HG03571 (cell line): Measurements from ENCODE around the gene WDR45.

Source experiments
- ATAC-seq: cut with Tn5 transposase; IDR thresholded peaks from one replicate; pipeline ENCODE4 v1.9.1; 2021; ENCODE audit not compliant: unreplicated experiment

WDR45 gene

GRCh38 chrX:49075347-49075746, 4.3 kb downstream of the WDR45 start:
- no peak for ATAC-seq

DNA sequence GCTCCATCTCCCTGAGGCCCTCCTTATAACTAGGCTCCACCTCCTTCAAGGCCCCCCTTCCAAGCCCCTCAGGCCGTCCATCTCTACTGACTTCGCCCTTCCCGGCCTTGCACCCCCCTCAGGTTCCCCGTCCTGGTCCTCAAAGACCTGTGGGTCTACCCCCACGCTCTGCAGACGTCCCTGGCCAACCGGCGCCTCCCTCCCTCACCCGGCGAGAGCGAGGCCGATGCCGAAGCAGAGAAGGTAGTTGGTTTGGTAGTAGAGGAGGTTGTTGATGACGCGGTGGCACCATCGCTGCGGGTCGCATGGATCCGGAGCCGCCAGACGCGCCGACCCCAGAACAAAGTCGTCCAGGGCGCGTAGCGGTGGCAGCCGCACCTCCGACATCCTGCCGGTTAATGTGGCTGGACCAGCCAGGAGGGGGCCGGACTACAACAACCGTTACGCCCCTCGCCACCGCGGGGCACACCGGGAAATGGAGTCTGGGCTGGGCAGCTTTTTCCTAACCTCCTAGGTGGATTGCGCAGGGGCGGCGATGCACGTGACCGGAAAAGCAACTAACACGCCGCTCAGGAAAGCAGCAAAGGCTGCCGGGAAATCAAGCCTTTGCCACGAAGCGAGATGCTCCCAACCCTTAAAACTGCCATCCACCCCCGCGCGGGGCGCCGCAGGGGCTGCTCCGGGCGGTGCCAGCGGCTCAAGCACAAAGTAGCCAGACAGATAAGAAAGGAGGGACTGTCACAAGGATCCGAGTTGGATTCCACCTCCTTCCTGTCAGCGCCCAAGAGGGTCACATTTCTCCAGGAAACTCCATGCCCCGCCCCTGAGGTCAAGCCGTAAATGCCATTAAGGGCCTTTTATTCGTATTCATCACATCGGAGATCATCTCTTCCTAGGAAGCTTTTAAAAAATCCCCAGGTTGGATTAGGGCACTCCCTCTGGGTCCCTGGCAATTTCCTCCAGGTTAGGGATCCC, 5.8 kb downstream of the WDR45 start, which contains the start of gene PRAF2:
Gene PRAF2 (minus strand): TSS at position 402 of the 975 bp plus-strand sequence. CDS start 15 bp downstream, at position 387.
- ATAC-seq = no peak

DNA sequence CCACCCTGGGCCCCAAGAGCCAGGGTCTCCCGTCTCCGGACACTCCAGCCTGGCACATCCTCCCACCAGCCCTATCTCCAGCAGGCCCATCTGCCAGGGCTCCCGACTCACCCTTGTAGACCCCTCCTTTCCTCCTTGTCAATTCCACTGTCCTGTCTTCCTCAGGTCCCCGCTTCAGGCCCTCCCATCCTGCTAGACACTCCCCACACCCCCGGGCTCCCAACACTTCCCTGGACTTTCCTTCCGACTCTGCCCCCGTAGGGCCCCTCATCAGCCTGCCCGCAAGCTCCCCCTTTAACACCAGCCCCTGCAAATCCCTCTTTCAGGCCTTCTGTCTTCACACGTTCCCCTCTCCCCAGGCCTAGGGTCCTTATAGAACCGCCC, 7.0 kb downstream of the WDR45 start:
- ATAC-seq = no peak

DNA sequence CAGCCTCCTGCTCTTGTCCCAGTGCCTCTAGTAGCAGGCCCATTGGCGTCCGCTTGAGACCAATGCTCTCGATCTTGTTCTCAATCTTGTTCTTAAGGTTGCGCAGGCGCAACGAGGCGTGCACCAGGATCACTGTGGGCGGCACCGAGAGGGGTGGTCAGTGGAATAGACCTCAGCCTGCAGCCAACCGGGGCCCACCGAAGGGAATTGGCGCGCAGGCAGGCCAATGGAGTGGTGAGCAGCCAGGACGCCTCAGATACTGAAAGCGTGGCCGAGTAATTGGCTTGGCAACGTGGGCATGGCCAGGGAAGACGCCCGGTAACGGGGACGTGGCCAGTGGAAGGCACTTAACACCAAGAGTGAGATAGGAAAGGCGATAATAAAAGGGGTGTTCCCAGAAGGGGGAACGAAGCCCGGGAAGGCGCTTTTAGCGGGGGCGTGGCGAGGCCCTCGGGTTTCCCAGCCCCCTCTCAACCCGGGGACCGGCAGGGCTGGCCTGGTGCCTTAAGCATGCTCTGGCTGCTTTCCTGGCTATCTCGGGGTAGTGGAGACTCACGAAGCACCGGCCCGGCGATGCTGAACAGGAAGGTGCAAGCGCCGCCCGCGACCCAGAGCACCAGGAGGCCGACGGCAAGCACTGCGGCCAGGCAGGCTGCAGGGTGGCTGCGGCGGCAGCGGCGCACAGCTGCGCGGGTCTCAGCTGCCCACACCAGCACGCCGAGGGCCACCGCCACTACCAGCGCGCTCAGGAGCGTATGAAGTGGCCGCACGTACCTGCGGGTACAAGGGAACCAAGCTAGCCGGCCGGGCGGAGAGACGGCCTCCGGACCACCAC, 7.6 kb downstream of the WDR45 start:
- no peak for ATAC-seq

GRCh38 chrX:49070988-49071387, 8.7 kb downstream of the WDR45 start:
- ATAC-seq = no peak

DNA sequence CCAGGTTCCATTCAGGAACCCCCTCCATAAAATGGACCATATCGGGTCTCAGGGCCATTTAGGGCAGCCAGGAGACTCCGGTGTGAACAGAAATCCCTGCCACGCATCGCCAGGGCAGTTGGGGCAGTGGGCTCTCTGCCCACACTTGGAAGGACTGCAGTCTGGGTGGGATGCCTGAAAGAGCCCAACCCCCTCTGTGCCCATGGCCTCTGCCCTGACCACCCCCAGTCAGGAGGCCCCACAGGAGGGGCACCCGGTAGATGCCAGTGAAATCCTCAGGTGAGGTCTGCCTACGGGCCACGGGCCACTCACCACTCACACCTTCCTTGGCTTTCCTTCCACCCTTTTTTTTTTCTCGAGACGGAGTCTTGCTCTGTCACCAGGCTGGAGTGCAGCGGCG, 10.6 kb downstream of the WDR45 start:
- ATAC-seq = no peak

GRCh38 chrX:49067285-49068120, 12.2 kb downstream of the WDR45 start:
- ATAC-seq = no peak

DNA sequence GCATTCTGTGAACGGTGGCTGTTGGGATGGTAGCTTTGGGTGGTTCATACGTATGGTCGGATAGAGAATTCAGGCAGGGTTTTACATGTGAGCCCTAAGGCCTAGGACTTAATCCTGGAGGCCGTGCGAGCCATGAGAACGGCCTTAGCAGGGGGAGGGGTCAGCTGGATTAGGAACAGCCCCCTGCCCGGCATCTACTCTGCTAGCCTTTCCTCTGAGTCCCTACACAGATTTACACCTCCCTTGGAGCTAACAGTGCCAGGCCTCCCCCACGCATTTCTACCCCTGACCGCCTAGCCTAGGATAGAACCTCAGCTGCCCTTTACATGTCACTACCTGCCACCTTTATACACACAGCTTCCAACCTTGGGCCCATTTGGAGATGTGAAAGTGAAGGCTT, 13.0 kb downstream of the WDR45 start:
- ATAC-seq = no peak

- ATAC-seq = no peak
Observed at GRCh38 chrX:49066278-49066677, 13.4 kb downstream of the WDR45 start.

- no peak for ATAC-seq
Observed at GRCh38 chrX:49064735-49065134, 15.0 kb downstream of the WDR45 start.

DNA sequence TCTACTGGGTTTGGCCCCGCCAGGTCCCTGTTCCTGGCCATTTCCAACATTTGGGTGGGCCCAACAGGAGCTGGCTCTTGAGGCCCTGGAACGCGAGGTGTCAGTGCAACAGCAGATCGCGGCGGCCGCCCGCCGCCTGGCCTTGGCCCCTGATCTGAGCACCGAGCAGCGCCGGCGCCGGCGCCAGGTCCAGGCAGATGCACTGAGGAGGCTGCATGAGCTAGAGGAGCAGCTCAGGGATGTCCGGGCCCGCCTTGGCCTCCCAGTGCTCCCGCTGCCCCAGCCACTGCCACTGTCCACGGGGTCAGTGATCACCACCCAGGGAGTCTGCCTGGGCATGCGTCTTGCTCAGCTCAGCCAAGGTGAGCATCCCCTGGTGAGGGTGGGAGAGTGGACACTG, 15.4 kb downstream of the WDR45 start:
- ATAC-seq = no peak

- ATAC-seq = no peak
Observed at GRCh38 chrX:49063715-49064114, 16.0 kb downstream of the WDR45 start.

GRCh38 chrX:49061916-49062315, 17.8 kb downstream of the WDR45 start:
- no peak for ATAC-seq

- no peak for ATAC-seq
Observed at GRCh38 chrX:49061490-49061889, 18.2 kb downstream of the WDR45 start.

DNA sequence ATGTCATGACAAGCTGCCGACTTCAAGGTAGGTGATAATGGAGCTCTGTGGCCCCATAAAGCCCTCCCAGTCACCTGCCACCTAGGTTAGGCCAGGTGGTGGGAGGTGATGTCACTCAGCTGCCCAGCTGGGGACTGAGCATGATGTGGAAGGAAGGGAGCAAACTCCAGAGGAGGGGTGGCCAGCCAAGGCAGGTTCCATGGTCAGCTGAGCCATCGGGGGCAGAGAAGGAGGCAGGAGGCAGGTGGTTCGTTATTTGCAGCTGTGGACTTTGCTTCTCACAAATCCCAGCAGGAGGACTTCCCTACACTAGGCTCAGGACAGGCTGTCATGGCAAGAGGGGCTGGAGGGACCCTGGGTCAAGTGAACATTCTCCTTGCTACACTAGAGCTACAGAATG, 18.8 kb downstream of the WDR45 start:
- no peak for ATAC-seq

DNA sequence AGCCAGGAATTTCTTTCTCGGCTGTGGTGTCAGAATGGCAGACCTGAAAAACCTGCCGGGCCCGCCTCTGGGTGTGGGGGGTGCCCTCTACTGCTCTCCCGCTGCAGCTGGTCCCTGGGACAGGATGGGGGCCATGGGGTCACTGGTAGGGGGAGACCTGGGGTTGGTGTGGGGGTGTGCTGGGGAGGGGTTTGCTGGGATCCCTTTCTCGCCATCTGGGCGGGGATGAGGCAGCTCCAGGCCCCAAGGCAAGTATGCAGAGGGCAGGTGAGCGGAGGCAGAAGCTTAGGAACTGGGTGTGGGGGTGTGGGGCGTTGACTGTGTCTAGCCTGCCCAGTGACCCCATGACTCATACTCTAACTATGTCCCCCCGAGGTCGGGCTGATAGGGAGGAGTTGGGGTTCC, 20.0 kb downstream of the WDR45 start:
- no peak for ATAC-seq

GRCh38 chrX:49059201-49059600, 20.5 kb downstream of the WDR45 start:
- no peak for ATAC-seq

- no peak for ATAC-seq
Observed at GRCh38 chrX:49058794-49059193, 20.9 kb downstream of the WDR45 start, which contains the start of gene CCDC120. Gene CCDC120, plus strand, starts transcription at chrX:49058999. Its CDS starts 3,043 bp downstream, at chrX:49062042.

DNA sequence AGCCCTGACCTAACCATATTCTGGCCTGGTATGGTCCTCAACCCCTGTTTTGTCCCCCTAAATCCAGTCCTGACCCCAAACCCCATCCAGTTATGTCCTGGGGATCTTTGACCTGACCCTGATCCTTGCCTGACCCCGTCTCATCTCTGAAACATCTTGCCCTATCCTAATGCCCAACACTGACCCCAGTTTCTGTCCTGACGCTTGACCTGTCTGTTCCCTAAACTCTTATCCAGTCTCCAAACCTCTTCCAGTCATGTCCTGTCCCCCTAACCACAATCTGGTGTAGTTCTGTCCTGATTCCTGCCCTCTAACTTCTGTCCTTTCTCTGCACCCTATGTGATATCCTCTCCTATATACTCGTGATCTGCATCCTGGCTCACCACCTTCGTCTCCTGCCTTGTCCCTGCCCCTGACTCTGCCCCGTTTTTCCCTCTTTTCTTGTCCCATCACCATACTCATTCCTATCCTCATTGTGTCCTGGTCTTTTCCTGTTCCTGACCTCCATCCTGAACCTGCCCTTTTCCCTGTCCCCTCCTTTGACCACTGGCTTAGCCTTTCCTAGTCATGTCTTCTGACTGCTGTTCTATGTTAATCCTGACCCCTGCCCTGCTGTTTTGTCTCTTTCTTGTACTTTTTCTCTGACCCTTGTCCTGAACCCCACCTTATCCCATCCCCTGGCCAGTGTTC, 25.5 kb downstream of the WDR45 start:
- no peak for ATAC-seq
